Mammary epithelial cell (primary cell): ENCODE results near the gene ARHGAP20.

Source experiments
- CTCF ChIP-seq, 2 donors: IDR thresholded peaks in 1 of 2; conservative IDR thresholded peaks in 1 of 2; 2 replicates each; pipeline ENCODE4 v1.5.1; 2011 to 2012; ENCODE audit warnings: inconsistent platforms in 2 of 2, low read length in 2 of 2, mild to moderate bottlenecking in 2 of 2, control low read depth in 1 of 2, low read depth in 1 of 2; ENCODE audit not compliant: insufficient read depth in 1 of 2; ENCODE audit errors: extremely low read depth in 1 of 2
- EZH2 ChIP-seq: IDR thresholded peaks from 2 replicates; pipeline ENCODE4 v1.6.1; 2012; ENCODE audit warnings: low read length, inconsistent platforms, borderline replicate concordance

- TF ChIP-seq CTCF (conservative IDR thresholded peaks at IDR 0.05 in 1 of 2, IDR thresholded peaks at IDR 0.05 in 1 of 2; ENCODE audit: extremely low read depth in 1 of 2, insufficient read depth in 1 of 2, low read depth in 1 of 2, low read length in 2 of 2): no peak
- TF ChIP-seq EZH2: no peak
Measured at GRCh38 chr11:110598725-110599124, 113.5 kb downstream of the ARHGAP20 start.
